Fibroblast of the aortic adventitia (primary cell): ENCODE data around the gene KIAA0040. TPM values are rescaled to one million over a fixed set of nuclear protein-coding genes. Genes with fewer than 3 reads are reported as not detected.
A peak's percentile ranks its signal among the peaks of the same experiment; 100 is the strongest.

Experiments
- DNase-seq: peaks from one replicate; pipeline ENCODE4 v3.0.0-alpha.2; 2010; ENCODE audit warnings: low read depth
- H3K4me3 ChIP-seq: 2 replicates; pipeline ENCODE4 v1.5.1; 2011; ENCODE audit warnings: low read depth, mild to moderate bottlenecking, control low read depth, low read length, moderate library complexity
- CTCF ChIP-seq: IDR thresholded peaks from 2 replicates; pipeline ENCODE4 v1.5.1; 2011; ENCODE audit warnings: mild to moderate bottlenecking, low read length, control low read depth, inconsistent platforms; ENCODE audit not compliant: insufficient read depth
- total RNA-seq: library from RNA; depleted of rRNA; stranded (reverse); fragments of >200 nt; gene quantifications from 2 replicates; pipeline ENCODE4 v1.2.3, GENCODE V29; 2012; ENCODE audit warnings: low replicate concordance

Gene KIAA0040
- total RNA-seq, 1 donor: 0.99 TPM

DNA sequence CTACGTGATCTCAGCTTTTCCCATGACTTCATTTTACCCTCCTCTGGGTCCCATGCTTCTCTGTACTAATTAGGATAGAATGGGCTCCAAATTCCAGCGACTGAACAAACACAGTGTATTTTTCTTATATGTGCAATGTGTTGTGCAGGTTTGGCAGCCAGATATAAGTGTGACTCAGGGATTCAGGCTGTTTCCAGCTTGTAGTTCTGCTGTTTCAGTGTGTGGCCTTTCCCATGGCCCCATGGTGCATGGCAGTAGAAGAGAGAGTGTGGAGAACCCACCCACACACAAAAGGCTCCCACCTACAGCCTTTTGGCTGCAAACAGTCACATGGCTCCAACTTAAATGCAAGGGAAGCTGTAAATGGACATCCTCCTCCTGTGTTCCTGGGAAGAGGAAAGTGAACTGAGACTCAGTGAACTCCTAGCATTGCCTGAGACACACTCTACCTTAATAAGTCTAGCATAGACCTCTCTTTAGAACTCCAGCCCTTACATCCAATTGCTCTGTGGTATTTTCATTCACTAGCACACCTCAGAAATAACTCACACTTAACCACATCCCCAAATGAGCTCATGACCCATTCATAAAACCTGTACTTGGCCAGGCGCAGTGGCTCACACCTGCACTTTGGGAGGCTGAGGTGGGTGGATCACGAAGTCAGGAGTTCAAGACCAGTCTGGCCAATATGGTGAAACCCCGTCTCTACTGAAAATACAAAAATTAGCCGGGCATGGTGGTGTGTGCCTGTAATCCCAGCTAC is 58.7 kb downstream of the KIAA0040 start:
- no peak for TF ChIP-seq CTCF

DNA sequence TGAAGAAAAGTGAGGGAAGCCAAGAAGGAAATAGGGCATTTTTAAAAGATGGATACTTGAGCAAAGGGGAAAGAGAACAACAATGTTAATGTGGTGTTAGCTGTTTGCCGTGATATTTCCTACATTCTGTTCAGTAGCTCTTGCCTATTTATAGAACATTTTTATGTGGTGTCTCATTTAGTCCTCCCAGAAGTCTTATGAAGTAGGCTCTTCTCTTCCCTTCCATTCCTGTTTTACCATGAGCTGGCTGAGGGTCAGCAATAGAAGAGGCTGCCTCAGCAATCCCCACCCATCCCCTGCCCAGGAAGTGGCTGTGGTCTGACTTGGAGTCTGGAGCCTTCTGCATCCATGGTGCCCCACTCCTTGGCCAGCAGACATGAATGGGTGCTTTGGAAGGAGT is 60.1 kb downstream of the KIAA0040 start:
- DNase-seq: peak; percentile 46
- H3K4me3 ChIP-seq: no peak overlapping the region
- no peak for TF ChIP-seq CTCF

More for the DNA sequence above, 58.7 kb downstream of the KIAA0040 start:
- peak; percentile 6 for DNase-seq
- no peak overlapping the region for H3K4me3 ChIP-seq

GRCh38 chr1:175131095-175131494 is 61.5 kb downstream of the KIAA0040 start:
- DNase-seq: no peak
- H3K4me3 ChIP-seq: no peak overlapping the region
- TF ChIP-seq CTCF: no peak

DNA sequence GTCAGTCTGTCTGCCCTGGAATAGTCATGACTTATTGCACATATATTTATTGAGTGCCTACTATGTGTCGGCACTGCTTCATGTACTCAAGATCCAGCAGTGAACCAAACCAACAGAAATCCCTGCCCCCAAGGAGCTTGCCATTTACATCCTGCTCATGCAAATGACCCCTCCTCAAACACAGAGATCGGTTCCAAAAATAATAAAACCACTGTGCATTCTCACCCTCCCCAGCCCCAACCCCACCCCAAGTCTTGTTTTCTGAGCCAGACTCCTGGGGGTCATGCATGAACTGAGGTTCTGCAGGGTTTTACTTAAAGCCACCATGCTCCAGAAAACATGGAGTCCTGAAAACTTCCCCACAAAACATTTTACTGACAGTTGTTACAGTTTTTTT is 61.9 kb downstream of the KIAA0040 start:
- no peak for TF ChIP-seq CTCF
- no peak overlapping the region for H3K4me3 ChIP-seq
- DNase-seq: no peak

- no peak overlapping the region for H3K4me3 ChIP-seq
- DNase-seq: peak; percentile 31
- no peak for TF ChIP-seq CTCF
These were observed 62.5 kb downstream of the KIAA0040 start for GRCh38 chr1:175129997-175130648.

- DNase-seq: peak; percentile 3
- no peak for TF ChIP-seq CTCF
- no peak overlapping the region for H3K4me3 ChIP-seq
These were observed 63.0 kb downstream of the KIAA0040 start for GRCh38 chr1:175129644-175129996.
